K562 (cell line): ENCODE results near the gene B3GNT9. TPM values are rescaled to one million over a fixed set of nuclear protein-coding genes. Genes with fewer than 3 reads are reported as not detected.
A peak's percentile ranks its signal among the peaks of the same experiment; 100 is the strongest.

Experiments used
- ATAC-seq: fragments of 200-7000 bp; cut with Tn5 transposase; 3 replicates; pipeline ENCODE4 v1.9.1; 2020; ENCODE audit warnings: moderate library complexity
- BruUV-seq: library from RNA; stranded (reverse); fragments of 400-500 nt; replicated peaks from 2 replicates; lab custom pipeline; 2021; lab: Mats Ljungman, UMichigan
- CTCF ChIA-PET: fragments of 300-600 bp; formaldehyde crosslinking; extraction: SDS; loops from one replicate; lab custom pipeline; 2021; ENCODE audit warnings: low intra/inter-chr PET ratio; lab: Yijun Ruan, JAX
- POLR2A ChIA-PET: fragments of 300-600, 350-650 bp; sonication (Branson Sonifier 250); formaldehyde crosslinking; extraction: SDS; loops from one replicate; lab custom pipeline; 2021; ENCODE audit warnings: antibody characterized with exemption, inconsistent platforms; lab: Yijun Ruan, JAX
- DNase-seq, 4 experiments: peaks; one replicate each; pipeline versions ENCODE4 v3.0.0 to v3.0.0-alpha.2; 2011 to 2018; ENCODE audit warnings: low spot score in 3 of 4, mixed read lengths in 3 of 4; ENCODE audit errors: extremely low read depth in 1 of 4
- FAIRE-seq: peaks from 2 replicates; lab custom pipeline; 2011; peaks lifted over from hg19 to GRCh38; lab: Jason Lieb, UNC
- H2AFZ ChIP-seq: 2 replicates; pipeline ENCODE4 v1.6.0; 2011; ENCODE audit warnings: low read depth, low read length, control low read depth, inconsistent platforms
- H3K27ac ChIP-seq: fragments of 200-600 bp; 3 replicates; pipeline ENCODE4 v1.8.0; 2011; ENCODE audit warnings: low read depth, mild to moderate bottlenecking, control low read depth, inconsistent platforms, low read length, moderate library complexity, mixed read lengths; ENCODE audit errors: extremely low read depth
- H3K27me3 ChIP-seq, 2 experiments: fragments of 300-600 bp in 1 of 2; 2 replicates in 1 of 2; 3 replicates in 1 of 2; pipeline versions ENCODE4 v1.6.0 to v1.8.0; 2011; ENCODE audit warnings: inconsistent platforms in 2 of 2, low read length in 2 of 2, mild to moderate bottlenecking in 1 of 2, mixed read lengths in 1 of 2, moderate library complexity in 1 of 2; ENCODE audit not compliant: control insufficient read depth in 2 of 2, insufficient read depth in 2 of 2
- H3K36me3 ChIP-seq: fragments of 300-600 bp; 3 replicates; pipeline ENCODE4 v1.8.0; 2011; ENCODE audit warnings: mild to moderate bottlenecking, low read length, inconsistent platforms; ENCODE audit not compliant: control insufficient read depth, insufficient read depth
- H3K4me1 ChIP-seq, 2 experiments: fragments of 200-600 bp in 1 of 2; replicated peaks in 1 of 2; 2 replicates in 1 of 2; 3 replicates in 1 of 2; pipeline versions ENCODE4 v1.5.1 to v1.8.0; 2011; ENCODE audit warnings: inconsistent platforms in 2 of 2, low read length in 2 of 2, mild to moderate bottlenecking in 1 of 2, mixed read lengths in 1 of 2, moderate library complexity in 1 of 2; ENCODE audit not compliant: control insufficient read depth in 2 of 2, insufficient read depth in 2 of 2
- H3K4me2 ChIP-seq: 2 replicates; pipeline ENCODE4 v1.6.1; 2011; ENCODE audit warnings: low read length, control low read depth, inconsistent platforms, mixed read lengths; ENCODE audit not compliant: insufficient read depth
- H3K4me3 ChIP-seq: fragments of 200-600 bp; sonication (generic), shearing (Covaris generic); 2 replicates; pipeline ENCODE4 v1.5.1; 2016; ENCODE audit warnings: control low read depth, inconsistent platforms
- H3K79me2 ChIP-seq: fragments of 200-600 bp; 3 replicates; pipeline ENCODE4 v1.8.0; 2011; ENCODE audit warnings: low read length, inconsistent platforms; ENCODE audit not compliant: control insufficient read depth, insufficient read depth
- H3K9ac ChIP-seq, 2 experiments: 2 replicates each; pipeline versions ENCODE4 v1.6.0 to v1.6.1; 2011; ENCODE audit warnings: low read depth in 2 of 2, low read length in 2 of 2, control low read depth in 1 of 2, inconsistent platforms in 1 of 2, mild to moderate bottlenecking in 1 of 2, mixed read lengths in 1 of 2; ENCODE audit not compliant: insufficient read depth in 1 of 2
- H3K9me1 ChIP-seq: one replicate; pipeline ENCODE4 v1.6.0; 2011; ENCODE audit warnings: inconsistent platforms, mild to moderate bottlenecking, low read length, moderate library complexity; ENCODE audit not compliant: control insufficient read depth, insufficient read depth
- H3K9me3 ChIP-seq: replicated peaks from 2 replicates; pipeline ENCODE4 v1.5.1; 2011; ENCODE audit warnings: low read depth, low read length, inconsistent platforms; ENCODE audit not compliant: control insufficient read depth, insufficient read depth
- H4K20me1 ChIP-seq: replicated peaks from 2 replicates; pipeline ENCODE4 v1.6.1; 2011; ENCODE audit warnings: low read length, inconsistent platforms, mixed read lengths; ENCODE audit not compliant: control insufficient read depth, insufficient read depth
- ARHGAP35 ChIP-seq: fragments of 450-650 bp; IDR thresholded peaks from 2 replicates; pipeline ENCODE4 v1.6.1; 2018; ENCODE audit not compliant: partially characterized antibody
- ELF2 ChIP-seq: fragments of 250-450 bp; sonication (Bioruptor Pico); IDR thresholded peaks from 2 replicates; pipeline ENCODE4 v1.5.0; 2021; ENCODE audit warnings: mild to moderate bottlenecking
- FOXM1 ChIP-seq, 2 experiments: fragments of 450-650 bp in 1 of 2; sonication (generic) in 1 of 2; formaldehyde crosslinking in 1 of 2; IDR thresholded peaks; 2 replicates each; pipeline versions ENCODE4 v1.6.1 to v1.9.0; 2017 to 2022; ENCODE audit warnings: low read depth in 2 of 2, mild to moderate bottlenecking in 2 of 2, missing genetic modification reagents in 1 of 2, moderate library complexity in 1 of 2
- KHSRP ChIP-seq: fragments of 450-650 bp; IDR thresholded peaks from 2 replicates; pipeline ENCODE4 v1.6.1; 2017
- RAD21 ChIP-seq, 2 experiments: fragments of 250-450 bp in 1 of 2; fragments of 450-650 bp in 1 of 2; sonication (Bioruptor Pico) in 1 of 2; formaldehyde crosslinking in 1 of 2; IDR thresholded peaks in 1 of 2; conservative IDR thresholded peaks in 1 of 2; 2 replicates each; pipeline versions ENCODE4 v1.4.0 to v1.8.0; 2020 to 2022; ENCODE audit warnings: mild to moderate bottlenecking in 2 of 2, moderate library complexity in 1 of 2
- RFX1 ChIP-seq: fragments of 450-650 bp; IDR thresholded peaks from 2 replicates; pipeline ENCODE4 v1.6.1; 2016; ENCODE audit warnings: mild to moderate bottlenecking, moderate library complexity
- SREBF1 ChIP-seq: fragments of 150-350 bp; IDR thresholded peaks from 2 replicates; pipeline ENCODE4 v1.6.1; 2014; ENCODE audit warnings: antibody characterized with exemption, low read depth, low read length, borderline replicate concordance
- ZNF347 ChIP-seq: fragments of 450-650 bp; formaldehyde crosslinking; IDR thresholded peaks from 2 replicates; pipeline ENCODE4 v1.4.0; 2020; ENCODE audit warnings: low read depth, mild to moderate bottlenecking, moderate library complexity
- ZNF444 ChIP-seq: fragments of 250-450 bp; sonication (Bioruptor Pico); IDR thresholded peaks from 2 replicates; pipeline ENCODE4 v1.4.0; 2020; ENCODE audit warnings: mild to moderate bottlenecking, moderate library complexity
- ZNF766 ChIP-seq: fragments of 200-800 bp; sonication (Bioruptor generic); conservative IDR thresholded peaks from 2 replicates; pipeline ENCODE4 v1.6.1; 2016; ENCODE audit warnings: missing genetic modification characterization, missing compliant biosample characterization
- in situ Hi-C: fragments of 300-500 bp; cut with MboI; formaldehyde crosslinking; loops from 4 replicates; pipeline ENCODE4 v1.15.0; 2018; ENCODE audit warnings: inconsistent platforms, mixed read lengths
- intact Hi-C: fragments of 100-400 bp; cut with micrococcal nuclease; formaldehyde crosslinking; loops from 2 replicates; pipeline ENCODE4 v1.14.2; 2022
- polyA plus RNA-seq, 8 experiments: library from polyadenylated mRNA; depleted of rRNA in 4 of 8; stranded (reverse) in 5 of 8; unstranded in 3 of 8; fragments of >200 nt; fragmentation: Nextera tagmentation in 2 of 8; fragmentation: Illumina TruSeq in 1 of 8; extraction: Ambion mirVana in 2 of 8; extraction: Trizol in 1 of 8; gene quantifications; 2 replicates each; pipeline versions ENCODE4 v1.2.1 to v1.2.3, GENCODE V29; 2011 to 2014; ENCODE audit warnings: inconsistent platforms in 1 of 8, missing spikeins in 1 of 8
- total RNA-seq, 7 experiments: library from RNA; depleted of rRNA in 6 of 7; stranded (reverse); fragments of >200 nt in 6 of 7; fragmentation: Illumina TruSeq in 2 of 7; extraction: Trizol in 2 of 7; gene quantifications; 2 replicates each; pipeline versions ENCODE4 v1.2.1 to v1.2.3, GENCODE V29; 2011 to 2021; ENCODE audit warnings: low replicate concordance in 1 of 7
- TF ChIP-seq, protein P1 (sequence below): fragments of 450-650 bp; IDR thresholded peaks from 2 replicates; pipeline ENCODE4 v1.6.1; 2018; ENCODE audit not compliant: partially characterized antibody
- TF ChIP-seq, protein P2 (sequence below), 2 experiments: IDR thresholded peaks; 2 replicates each; pipeline ENCODE4 v1.6.1; 2011; ENCODE audit warnings: borderline replicate concordance in 1 of 2, control low read depth in 1 of 2, low read depth in 1 of 2, low read length in 1 of 2, mild to moderate bottlenecking in 1 of 2, mixed read lengths in 1 of 2, moderate library complexity in 1 of 2; ENCODE audit not compliant: insufficient read depth in 1 of 2, insufficient read length in 1 of 2, poor library complexity in 1 of 2, severe bottlenecking in 1 of 2; ENCODE audit errors: extremely low read depth in 1 of 2

The B3GNT9 gene
- total and polyA plus RNA-seq, 9 of the 15 experiments (the other 6 are each of a cell fraction or from before 2014, with no cell fraction given) = 0.01 to 1.8 (median 1.1) TPM; not detected in 1

- no TSS peak for BruUV-seq
- intact Hi-C loops (loop anchor here (2.0 to 5.0 kb wide), 2 partner anchors 34 to 53 kb away; partner anchors contain the start of genes FHOD1 and TMEM208), in situ Hi-C loops (no loop called here)
- TF ChIP-seq ZNF347 (CRISPR knock-in tag) (no peak), ELF2 (CRISPR knock-in tag) (no peak), SREBF1 (no peak), KHSRP (no peak), RAD21 (CRISPR knock-in tag; conservative IDR thresholded peaks at IDR 0.05 in 1 of 2, IDR thresholded peaks at IDR 0.05 in 1 of 2) (no peak), ZNF444 (CRISPR knock-in tag) (no peak), ZNF766 (no peak), ARHGAP35 (no peak), FOXM1 (IDR thresholded peaks at IDR 0.05; ENCODE audit: low read depth) (no peak), FOXM1 (CRISPR knock-in tag; IDR thresholded peaks at IDR 0.05; ENCODE audit: low read depth) (no peak), RFX1 (no peak)
- TF ChIP-seq, protein P1, sequence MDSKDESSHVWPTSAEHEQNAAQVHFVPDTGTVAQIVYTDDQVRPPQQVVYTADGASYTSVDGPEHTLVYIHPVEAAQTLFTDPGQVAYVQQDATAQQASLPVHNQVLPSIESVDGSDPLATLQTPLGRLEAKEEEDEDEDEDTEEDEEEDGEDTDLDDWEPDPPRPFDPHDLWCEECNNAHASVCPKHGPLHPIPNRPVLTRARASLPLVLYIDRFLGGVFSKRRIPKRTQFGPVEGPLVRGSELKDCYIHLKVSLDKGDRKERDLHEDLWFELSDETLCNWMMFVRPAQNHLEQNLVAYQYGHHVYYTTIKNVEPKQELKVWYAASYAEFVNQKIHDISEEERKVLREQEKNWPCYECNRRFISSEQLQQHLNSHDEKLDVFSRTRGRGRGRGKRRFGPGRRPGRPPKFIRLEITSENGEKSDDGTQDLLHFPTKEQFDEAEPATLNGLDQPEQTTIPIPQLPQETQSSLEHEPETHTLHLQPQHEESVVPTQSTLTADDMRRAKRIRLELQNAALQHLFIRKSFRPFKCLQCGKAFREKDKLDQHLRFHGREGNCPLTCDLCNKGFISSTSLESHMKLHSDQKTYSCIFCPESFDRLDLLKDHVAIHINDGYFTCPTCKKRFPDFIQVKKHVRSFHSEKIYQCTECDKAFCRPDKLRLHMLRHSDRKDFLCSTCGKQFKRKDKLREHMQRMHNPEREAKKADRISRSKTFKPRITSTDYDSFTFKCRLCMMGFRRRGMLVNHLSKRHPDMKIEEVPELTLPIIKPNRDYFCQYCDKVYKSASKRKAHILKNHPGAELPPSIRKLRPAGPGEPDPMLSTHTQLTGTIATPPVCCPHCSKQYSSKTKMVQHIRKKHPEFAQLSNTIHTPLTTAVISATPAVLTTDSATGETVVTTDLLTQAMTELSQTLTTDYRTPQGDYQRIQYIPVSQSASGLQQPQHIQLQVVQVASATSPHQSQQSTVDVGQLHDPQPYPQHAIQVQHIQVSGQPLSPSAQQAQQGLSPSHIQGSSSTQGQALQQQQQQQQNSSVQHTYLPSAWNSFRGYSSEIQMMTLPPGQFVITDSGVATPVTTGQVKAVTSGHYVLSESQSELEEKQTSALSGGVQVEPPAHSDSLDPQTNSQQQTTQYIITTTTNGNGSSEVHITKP = no peak
- TF ChIP-seq, protein P2, sequence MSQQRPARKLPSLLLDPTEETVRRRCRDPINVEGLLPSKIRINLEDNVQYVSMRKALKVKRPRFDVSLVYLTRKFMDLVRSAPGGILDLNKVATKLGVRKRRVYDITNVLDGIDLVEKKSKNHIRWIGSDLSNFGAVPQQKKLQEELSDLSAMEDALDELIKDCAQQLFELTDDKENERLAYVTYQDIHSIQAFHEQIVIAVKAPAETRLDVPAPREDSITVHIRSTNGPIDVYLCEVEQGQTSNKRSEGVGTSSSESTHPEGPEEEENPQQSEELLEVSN (IDR thresholded peaks at IDR 0.05; ENCODE audit: borderline replicate concordance in 1 of 2, extremely low read depth in 1 of 2, insufficient read depth in 1 of 2, insufficient read length in 1 of 2, low read depth in 1 of 2, low read length in 1 of 2, poor library complexity in 1 of 2, severe bottlenecking in 1 of 2) = no peak
- Histone ChIP-seq H3K9me1 (no peaks in the 10 kb centered on the region), H3K4me1 (peaks cover 38 to 69% of the 10 kb centered on the region in 2 experiments), H3K9me3 (no peaks in the 10 kb centered on the region), H3K9ac (peak overlapping the region; percentile 88 to 95; a peak in 3 of 4 replicates), H3K4me3 (peak overlapping the region; percentile 83), H3K79me2 (peaks cover 46% of the 10 kb centered on the region), H2AFZ (no peak overlapping the region), H3K27ac (peak overlapping the region; percentile 63; the same call in 1 of the 3 replicates), H3K36me3 (peaks cover 58% of the 10 kb centered on the region), H3K4me2 (peak overlapping the region; percentile 97), H3K27me3 (no peaks in the 10 kb centered on the region), H4K20me1 (no peaks in the 10 kb centered on the region)
- no peak for ATAC-seq
- CTCF ChIA-PET = no interaction called here
- POLR2A ChIA-PET = interaction anchor here (0.6 to 1.2 kb wide), 3 partner anchors 9 to 1179 kb away, joined by 3 to 4 read pairs (median 4); no protein-coding TSS in a partner anchor
- FAIRE-seq = no peak
- DNase-seq = no peak
Observed at GRCh38 chr16:67193536-67193935, 42.7 kb upstream of the B3GNT9 start.
